ENCODE measurements around the gene MYO5C.
A peak's percentile ranks its signal among the peaks of the same experiment; 100 is the strongest.

MYO5C gene

GRCh38 chr15:52276256-52276770 is 19.3 kb downstream of the MYO5C start:
- no peak for DNase-seq (ENCODE audit: low spot score)

- no peak for DNase-seq (ENCODE audit: low spot score)
These were observed 31.9 kb downstream of the MYO5C start for GRCh38 chr15:52263563-52264282.

DNA sequence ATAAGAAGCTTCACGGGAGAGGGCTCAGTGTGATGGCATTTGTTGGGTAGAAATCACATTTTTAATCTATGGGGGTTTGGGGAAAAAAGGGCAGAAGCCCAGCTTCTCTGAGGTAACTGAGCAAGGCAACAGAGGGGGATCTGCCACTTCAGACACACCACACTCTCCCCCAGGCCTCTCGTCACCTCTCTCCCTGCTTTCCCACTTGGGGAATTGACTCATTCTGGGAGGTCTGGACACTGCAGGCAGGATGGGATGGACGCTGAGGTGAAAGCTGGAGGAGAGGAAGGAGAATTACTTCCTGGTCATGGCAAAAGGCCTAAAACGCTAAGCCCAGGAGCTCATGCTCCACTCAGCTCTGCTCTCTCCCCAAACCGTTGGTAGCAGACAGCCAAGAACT is 33.2 kb downstream of the MYO5C start:
- DNase-seq (ENCODE audit: low spot score), result no peak

- peak; percentile 20 for DNase-seq (ENCODE audit: low spot score)
These were observed 33.9 kb downstream of the MYO5C start for GRCh38 chr15:52261498-52262242.

GRCh38 chr15:52261026-52261425 is 34.6 kb downstream of the MYO5C start:
- no peak for DNase-seq (ENCODE audit: low spot score)

DNA sequence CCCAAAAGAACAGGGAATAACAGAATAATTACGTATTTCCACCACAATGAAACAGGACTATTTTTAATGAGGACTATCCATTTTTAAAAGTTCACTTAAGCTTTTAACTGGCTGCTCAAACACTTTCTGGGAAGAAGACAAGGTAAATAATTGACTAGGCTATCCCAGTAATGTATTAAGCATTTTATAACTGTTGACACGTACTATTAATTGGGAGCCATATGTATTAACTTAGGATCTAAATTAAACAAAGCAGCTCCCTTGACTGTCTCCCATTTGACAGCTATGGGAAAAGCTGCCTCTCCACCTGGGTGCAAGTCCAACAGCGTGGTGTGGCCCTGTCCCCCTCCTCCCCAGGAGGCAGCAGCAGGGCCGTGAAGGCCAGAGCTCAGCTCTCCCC is 36.1 kb downstream of the MYO5C start:
- no peak for DNase-seq (ENCODE audit: low spot score)

DNA sequence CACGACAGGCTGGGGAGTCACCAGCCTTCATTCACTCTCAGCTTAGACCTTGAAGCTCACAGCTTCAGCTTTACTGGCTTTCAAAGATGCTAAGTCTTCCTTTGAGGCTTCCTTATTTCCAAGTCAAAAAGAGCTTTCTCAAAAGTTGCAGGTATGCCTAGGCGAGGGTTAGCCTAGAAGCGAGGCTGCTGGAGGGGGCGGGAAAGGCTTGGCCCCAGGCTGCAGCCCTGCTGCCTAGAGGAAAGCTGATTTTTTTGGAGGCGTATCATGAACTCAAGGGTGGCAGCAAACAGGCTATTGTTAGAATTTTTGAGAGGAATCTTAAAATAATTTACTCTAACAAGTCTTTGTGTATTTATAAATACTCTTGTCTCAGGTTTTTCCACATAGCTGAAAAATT is 37.1 kb downstream of the MYO5C start:
- DNase-seq (ENCODE audit: low spot score), result no peak

- DNase-seq (ENCODE audit: low spot score), result no peak
These were observed 37.9 kb downstream of the MYO5C start for GRCh38 chr15:52257734-52258062.

GRCh38 chr15:52256930-52257733 is 38.5 kb downstream of the MYO5C start:
- peak; percentile 9 for DNase-seq (ENCODE audit: low spot score)

- peak; percentile 87 for DNase-seq (ENCODE audit: low spot score)
These were observed 39.2 kb downstream of the MYO5C start for GRCh38 chr15:52256366-52256765.

DNA sequence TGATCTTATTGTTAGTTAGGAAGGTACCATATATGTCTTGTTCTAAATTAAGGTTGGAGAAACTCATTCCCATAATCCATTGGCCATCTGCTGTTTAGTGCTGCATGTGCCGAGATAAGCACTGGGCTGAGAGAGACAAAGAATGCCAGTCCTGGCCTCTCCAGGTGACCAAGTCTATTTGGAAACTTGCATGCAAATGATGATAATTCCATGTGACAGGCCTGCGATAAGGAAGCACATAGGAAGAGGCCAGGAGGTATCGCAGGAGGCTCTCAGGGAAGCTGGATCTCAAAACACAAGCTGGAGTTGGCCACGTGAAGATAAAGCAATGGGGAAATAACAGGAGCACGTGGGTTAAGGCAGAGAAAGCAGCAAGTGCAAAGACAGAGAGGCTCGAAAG is 39.7 kb downstream of the MYO5C start:
- no peak for DNase-seq (ENCODE audit: low spot score)

DNA sequence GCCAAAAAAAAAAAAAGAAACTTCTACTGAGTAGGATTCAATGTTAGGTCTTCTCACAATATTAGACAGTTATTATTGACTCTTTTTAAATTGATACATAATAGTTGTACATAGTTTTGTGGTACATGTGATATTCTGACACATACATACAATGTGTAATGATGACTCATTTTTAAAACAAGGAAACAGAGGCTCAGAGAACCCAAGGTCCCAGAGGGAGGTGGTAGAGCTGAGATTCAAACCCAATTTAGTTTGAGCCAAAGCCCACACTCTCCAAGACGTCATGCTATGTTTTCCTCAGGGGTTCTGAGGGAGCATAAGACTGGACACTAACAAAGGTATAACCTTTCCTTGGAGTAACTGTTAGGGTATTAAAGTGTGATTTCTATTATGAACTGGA is 40.6 kb downstream of the MYO5C start:
- no peak for DNase-seq (ENCODE audit: low spot score)

DNA sequence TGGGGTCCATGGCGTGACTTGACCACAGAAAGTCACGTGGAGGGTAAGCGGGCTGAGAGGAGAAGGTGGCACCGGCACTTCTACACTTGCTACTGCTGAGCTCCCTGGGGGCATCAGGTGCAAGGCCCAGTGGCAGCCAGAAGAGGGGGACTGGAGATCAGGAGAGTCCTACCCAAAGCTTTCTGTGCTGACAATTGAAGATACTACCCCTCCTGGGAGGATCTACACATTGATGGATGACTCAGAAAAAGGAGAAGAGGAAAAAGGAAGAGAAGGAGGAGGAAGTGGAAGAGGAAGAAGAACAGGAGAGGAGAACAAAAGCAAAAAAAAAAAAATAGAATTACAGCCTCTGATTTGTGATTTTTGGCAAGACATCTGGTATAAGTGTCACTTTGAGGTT is 41.2 kb downstream of the MYO5C start:
- DNase-seq (ENCODE audit: low spot score), result peak; percentile 38

- no peak for DNase-seq (ENCODE audit: low spot score)
These were observed 42.8 kb downstream of the MYO5C start for GRCh38 chr15:52252781-52253180.

DNA sequence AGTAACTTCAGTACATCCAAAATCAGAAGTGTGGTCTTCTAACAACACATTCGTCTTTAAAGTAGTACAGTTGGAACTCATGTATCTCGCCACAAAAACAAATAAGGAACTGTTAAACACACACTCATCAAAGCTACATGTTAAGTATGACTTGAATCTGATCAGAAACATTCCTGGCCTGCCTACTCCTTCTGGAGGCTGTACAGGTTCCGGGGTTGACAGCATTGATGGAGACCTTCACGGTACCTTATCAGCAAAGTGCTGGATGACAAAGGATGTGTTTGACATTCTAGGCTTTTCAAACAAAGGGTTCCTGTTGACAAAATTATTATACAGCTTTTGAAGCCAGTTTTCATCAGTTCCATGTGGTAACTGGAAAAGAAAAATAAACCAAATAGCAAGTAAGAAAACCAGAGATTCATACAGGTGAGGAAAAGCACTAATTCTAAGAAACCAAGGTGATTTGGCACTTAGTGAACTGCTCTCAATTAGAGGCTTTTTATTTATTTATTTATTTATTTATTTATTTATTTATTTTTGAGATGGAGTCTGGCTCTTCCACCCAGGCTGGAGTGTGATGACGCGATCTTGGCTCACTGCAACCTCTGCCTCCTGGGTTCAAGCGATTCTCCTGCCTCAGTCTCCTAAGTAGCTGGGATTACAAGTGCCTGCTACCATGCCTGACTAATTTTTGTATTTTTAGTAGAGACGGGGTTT is 44.3 kb downstream of the MYO5C start:
- no peak for DNase-seq (ENCODE audit: low spot score)

DNA sequence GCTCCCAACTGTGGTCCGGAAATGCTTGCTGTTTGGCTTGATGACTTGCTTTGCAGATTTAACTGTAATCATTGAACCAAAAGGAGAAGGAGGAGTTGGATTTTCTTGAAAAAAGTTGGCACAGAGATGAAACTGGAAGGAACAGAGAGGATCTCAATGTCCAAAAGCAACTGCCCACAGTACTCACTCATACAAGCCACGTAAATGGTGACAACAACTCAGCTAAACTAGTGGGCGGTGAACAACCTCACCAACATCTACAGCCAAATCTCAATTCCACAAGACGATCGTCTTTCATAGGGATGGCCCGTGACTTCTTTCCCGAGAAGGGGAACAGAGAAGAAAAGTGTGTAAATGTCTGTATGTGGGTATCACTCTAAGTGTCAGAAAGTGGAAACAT is 48.1 kb downstream of the MYO5C start:
- DNase-seq (ENCODE audit: low spot score), result no peak

DNA sequence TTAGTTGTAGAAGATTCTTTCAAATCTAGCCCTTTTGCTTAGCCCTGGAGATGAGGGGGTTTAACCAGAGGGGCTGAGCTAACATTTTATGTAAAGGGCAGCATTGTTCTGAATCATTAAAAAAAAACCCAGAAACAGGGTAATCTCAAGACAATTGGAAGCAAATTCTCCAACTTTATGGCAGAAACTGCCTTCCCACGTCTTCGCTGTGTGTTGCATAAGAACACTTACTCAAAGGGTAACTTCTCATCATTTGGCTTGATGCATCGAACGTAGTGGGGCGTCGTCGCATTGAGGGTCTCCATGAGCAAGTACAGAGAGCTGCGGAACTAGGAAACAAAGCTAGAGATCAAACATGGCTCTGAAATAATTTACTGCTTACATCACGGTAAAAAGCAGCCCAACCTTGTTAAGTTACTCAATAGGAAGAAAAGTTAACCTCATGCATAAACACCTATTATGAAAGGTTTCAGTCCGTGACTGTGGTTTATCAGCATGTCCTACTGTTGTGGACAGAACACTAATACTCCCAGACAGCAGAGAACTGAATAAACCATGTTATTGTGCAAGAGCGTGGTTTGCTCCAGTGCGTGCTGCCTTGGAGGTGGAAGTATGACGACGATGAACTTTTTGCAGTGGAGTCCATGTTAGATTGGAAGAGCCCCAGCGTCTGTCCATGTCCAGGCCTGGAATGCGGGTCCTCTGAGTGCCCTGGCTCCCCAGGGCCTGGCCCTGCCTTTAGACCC is 48.7 kb downstream of the MYO5C start:
- DNase-seq (ENCODE audit: low spot score), result no peak

- no peak for DNase-seq (ENCODE audit: low spot score)
These were observed 51.7 kb downstream of the MYO5C start for GRCh38 chr15:52243697-52244555.

DNA sequence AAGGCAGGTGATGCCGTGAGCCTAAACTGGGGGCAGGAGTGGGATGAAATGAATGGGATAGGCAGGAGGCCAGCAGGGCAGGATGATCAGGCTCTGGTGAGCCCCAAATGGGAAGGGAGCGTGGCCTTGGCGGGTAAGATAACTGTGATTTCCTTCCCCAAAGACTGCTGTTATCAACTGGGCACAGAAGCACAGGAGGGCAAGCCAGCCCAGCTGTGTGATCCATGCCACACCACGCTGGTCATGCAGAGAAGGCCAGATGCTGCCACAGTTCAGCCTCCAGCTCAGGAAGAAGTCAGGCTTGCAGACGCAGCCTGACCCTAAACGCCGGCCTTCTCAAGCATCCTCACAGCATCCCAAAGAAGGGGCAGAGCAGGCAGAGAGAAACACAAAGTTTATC is 52.3 kb downstream of the MYO5C start:
- no peak for DNase-seq (ENCODE audit: low spot score)

DNA sequence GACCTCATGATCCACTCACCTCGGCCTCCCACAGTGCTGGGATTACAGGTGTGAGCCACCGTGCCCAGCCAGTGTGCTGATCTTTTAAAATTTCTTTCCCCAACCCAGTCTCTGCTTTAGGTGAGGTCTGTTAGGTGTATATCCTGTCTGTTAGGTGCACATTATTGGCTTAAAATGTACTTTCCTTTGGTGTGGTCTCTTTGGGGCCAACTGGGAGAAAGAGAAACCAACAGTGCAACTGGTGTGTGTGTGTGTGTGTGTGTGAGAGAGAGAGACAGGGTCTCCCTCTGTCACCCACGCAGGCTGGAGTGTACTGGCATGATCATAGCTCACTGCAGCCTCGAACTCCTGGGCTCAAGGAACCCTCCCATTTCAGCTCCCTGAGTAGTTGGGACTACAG is 54.1 kb downstream of the MYO5C start:
- DNase-seq (ENCODE audit: low spot score), result no peak
